HG03442 (cell line): ENCODE results near the gene EPHB1.

ENCODE experiments used
- ATAC-seq: cut with Tn5 transposase; IDR thresholded peaks from one replicate; pipeline ENCODE4 v1.9.1; 2021; ENCODE audit warnings: mild to moderate bottlenecking, moderate library complexity; ENCODE audit not compliant: unreplicated experiment

Gene EPHB1

GRCh38 chr3:134794950-134795745, at the start of gene EPHB1:
EPHB1 (plus strand) TSS chr3:134795260.
- peak; percentile 82 for ATAC-seq

- no peak for ATAC-seq
These were observed 46.4 kb upstream of the EPHB1 start for GRCh38 chr3:134748698-134749097.

GRCh38 chr3:134749174-134749573, 45.9 kb upstream of the EPHB1 start:
- no peak for ATAC-seq

GRCh38 chr3:134749802-134750553, 45.1 kb upstream of the EPHB1 start:
- ATAC-seq: no peak

- ATAC-seq: no peak
These were observed 43.2 kb upstream of the EPHB1 start for GRCh38 chr3:134751831-134752230.

- ATAC-seq: no peak
These were observed 42.1 kb upstream of the EPHB1 start for GRCh38 chr3:134752761-134753461.

- ATAC-seq: no peak
These were observed 40.9 kb upstream of the EPHB1 start for GRCh38 chr3:134753999-134754742.

- ATAC-seq: peak; percentile 64
These were observed 40.1 kb upstream of the EPHB1 start for GRCh38 chr3:134754768-134755559.

- ATAC-seq: no peak
These were observed 39.2 kb upstream of the EPHB1 start for GRCh38 chr3:134755821-134756220.

- no peak for ATAC-seq
These were observed 37.5 kb upstream of the EPHB1 start for GRCh38 chr3:134757549-134758069.

- no peak for ATAC-seq
These were observed 33.8 kb upstream of the EPHB1 start for GRCh38 chr3:134761213-134761612.

- ATAC-seq: no peak
These were observed 33.0 kb upstream of the EPHB1 start for GRCh38 chr3:134762016-134762415.

- no peak for ATAC-seq
These were observed 29.6 kb upstream of the EPHB1 start for GRCh38 chr3:134765468-134765867.

GRCh38 chr3:134766290-134766689, 28.8 kb upstream of the EPHB1 start:
- ATAC-seq: no peak

GRCh38 chr3:134768116-134768515, 26.9 kb upstream of the EPHB1 start:
- ATAC-seq: no peak

GRCh38 chr3:134768837-134769236, 26.2 kb upstream of the EPHB1 start:
- no peak for ATAC-seq

- ATAC-seq: no peak
These were observed 25.7 kb upstream of the EPHB1 start for GRCh38 chr3:134769287-134769868.

GRCh38 chr3:134772011-134772410, 23.0 kb upstream of the EPHB1 start:
- no peak for ATAC-seq

- ATAC-seq: no peak
These were observed 22.5 kb upstream of the EPHB1 start for GRCh38 chr3:134772591-134772990.
